ENCODE measurements around the gene MST1R. TPM values are rescaled to one million over a fixed set of nuclear protein-coding genes. Genes with fewer than 3 reads are reported as not detected.
A peak's percentile ranks its signal among the peaks of the same experiment; 100 is the strongest.
"Not testable (repeated sequence)": the region's sequence is repeated elsewhere in the genome, so short reads cannot be mapped to it uniquely, and the experiment has no call there.

MST1R gene
- total RNA-seq, result 8.9 TPM
- 25.3 TPM for polyA plus RNA-seq
- long read RNA-seq, donor 1, result 0 reads
- long read RNA-seq, donor 2, partial matches to known transcripts, result 0 of 1 reads
- long read RNA-seq, donor 2, other reads (novel, unspliced or antisense), result 0 of 1 reads
- long read RNA-seq, donor 3, partial matches to known transcripts, result 5 of 5 reads
- long read RNA-seq, donor 3, other reads (novel, unspliced or antisense), result 0 of 5 reads
- long read RNA-seq, donor 4, partial matches to known transcripts, result 0 of 1 reads
- long read RNA-seq, donor 4, other reads (novel, unspliced or antisense), result 0 of 1 reads
- long read RNA-seq, donor 5, result 0 reads
- long read RNA-seq, donor 6, partial matches to known transcripts, result 11 of 11 reads
- long read RNA-seq, donor 6, other reads (novel, unspliced or antisense), result 0 of 11 reads
- long read RNA-seq, donor 7, partial matches to known transcripts, result 0 of 1 reads
- long read RNA-seq, donor 7, other reads (novel, unspliced or antisense), result 0 of 1 reads
- long read RNA-seq, donor 8, result 0 reads
- long read RNA-seq, donor 9, result 0 reads
- long read RNA-seq, donor 10, result 0 reads

DNA sequence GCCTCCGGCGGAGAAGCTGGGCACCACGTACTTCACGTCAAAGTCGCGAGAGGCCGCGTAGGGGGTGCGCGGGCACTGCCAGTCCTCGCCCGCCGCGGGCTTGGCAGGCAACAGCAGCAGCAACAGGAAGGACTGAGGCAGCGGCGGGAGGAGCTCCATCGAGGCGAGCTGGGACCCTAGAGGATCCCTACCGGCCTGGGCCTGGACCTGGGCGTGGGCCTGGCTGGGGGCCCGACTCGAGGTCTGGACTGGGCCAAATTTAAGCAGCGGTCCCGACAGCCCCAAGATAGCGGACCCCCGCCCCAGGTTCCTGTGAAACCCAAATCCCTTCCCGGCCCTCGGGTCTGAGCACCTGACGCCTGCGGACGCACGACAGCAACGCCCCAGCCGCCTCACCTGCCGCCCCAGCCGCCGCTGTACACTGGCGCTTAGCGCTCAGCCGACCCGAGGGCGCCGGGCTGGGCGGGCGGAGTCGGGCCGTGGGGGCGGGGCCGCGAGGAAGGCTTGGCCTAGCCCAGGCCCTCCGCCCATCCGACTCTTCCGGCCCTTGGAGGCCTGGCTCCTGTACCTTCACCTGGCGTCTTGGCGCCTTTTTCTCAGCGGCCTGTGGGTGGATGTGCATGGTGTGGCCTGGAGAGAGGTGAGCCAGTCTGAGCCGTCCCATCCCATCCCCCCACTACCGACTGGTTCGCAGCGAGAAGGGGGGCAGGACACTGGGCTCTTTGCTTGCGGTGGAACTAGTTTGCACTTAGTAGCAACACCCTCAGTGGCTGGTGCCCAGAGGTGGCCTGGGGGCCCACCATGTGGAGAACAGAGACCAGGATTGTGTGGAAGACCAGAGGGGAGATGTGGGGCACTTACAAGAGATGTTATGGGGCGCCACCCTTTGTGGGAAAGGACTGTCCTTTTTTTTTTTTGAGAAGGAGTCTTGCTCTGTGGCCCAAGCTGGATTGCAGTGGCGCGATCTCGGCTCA lies at the start of gene MST1R:
Gene MST1R, minus strand, starts transcription at position 423 of the 974 bp plus-strand sequence. Its CDS starts 264 bp downstream, at position 159.
- H3K4me3 ChIP-seq (ENCODE audit: low read length in 2 of 2), result peak within 1 kb of the TSS; percentile 30 to 38
- WGBS, result 40% methylated on average over 65 of the region's 65 CpGs
- H3K9me3 ChIP-seq (ENCODE audit: control insufficient read depth in 2 of 2, insufficient read depth in 1 of 2, low read length in 1 of 2), result no peaks in the 10 kb centered on the region
- peak in 8 of 9 donors; percentile 45 to 88 (median 71) for DNase-seq (ENCODE audit: low read depth in 6 of 9, low spot score in 9 of 9)
- H3K36me3 ChIP-seq (ENCODE audit: control insufficient read depth in 2 of 2, insufficient read depth in 2 of 2, low read length in 1 of 2), result peaks cover 0 to 4% of the 10 kb centered on the region in 2 donors
- peaks cover 20 to 58% of the 10 kb centered on the region in 2 donors for H3K4me1 ChIP-seq (ENCODE audit: control insufficient read depth in 2 of 2, insufficient read depth in 2 of 2, low read length in 2 of 2)
- H3K27me3 ChIP-seq (ENCODE audit: control insufficient read depth in 2 of 2, insufficient read depth in 1 of 2, low read length in 1 of 2), result no peaks in the 10 kb centered on the region
- H3K27ac ChIP-seq (ENCODE audit: low read depth in 1 of 2, low read length in 1 of 2), result peak within 1 kb of the TSS; percentile 67 to 76

DNA sequence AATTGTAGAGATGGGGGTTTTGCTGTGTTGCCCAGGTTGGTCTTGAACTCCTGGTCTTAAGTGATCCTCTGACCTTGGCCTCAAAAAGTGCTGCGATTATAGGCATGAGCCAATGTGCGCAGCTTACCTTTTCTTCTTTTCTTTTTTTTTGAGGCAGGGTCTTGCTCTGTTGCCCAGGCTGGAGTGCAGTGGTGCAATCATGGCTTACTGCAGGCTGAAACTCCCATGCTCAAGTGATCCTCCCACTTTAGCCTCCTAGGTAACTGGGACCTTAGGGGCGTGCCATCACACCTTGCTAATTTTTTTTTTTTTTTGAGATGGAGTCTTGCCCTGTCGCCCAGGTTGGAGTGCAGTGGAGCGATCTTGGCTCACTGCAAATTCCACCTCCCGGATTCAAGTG lies 49.3 kb upstream of the MST1R start:
- 98% methylated on average over 6 of the region's 6 CpGs for WGBS
- H3K27me3 ChIP-seq (ENCODE audit: control insufficient read depth in 2 of 2, insufficient read depth in 1 of 2, low read length in 1 of 2), result no peaks in the 10 kb centered on the region
- no peaks in the 10 kb centered on the region for H3K36me3 ChIP-seq (ENCODE audit: control insufficient read depth in 2 of 2, insufficient read depth in 2 of 2, low read length in 1 of 2)
- H3K9me3 ChIP-seq (ENCODE audit: control insufficient read depth in 2 of 2, insufficient read depth in 1 of 2, low read length in 1 of 2), result no peaks in the 10 kb centered on the region
- no peaks in the 10 kb centered on the region for H3K4me1 ChIP-seq (ENCODE audit: control insufficient read depth in 2 of 2, insufficient read depth in 2 of 2, low read length in 2 of 2)
- DNase-seq (ENCODE audit: low read depth in 6 of 9, low spot score in 9 of 9), result no peak
- H3K27ac ChIP-seq (ENCODE audit: low read depth in 1 of 2, low read length in 1 of 2), result no peak overlapping the region
- no peak overlapping the region for H3K4me3 ChIP-seq (ENCODE audit: low read length in 2 of 2)

GRCh38 chr3:49942651-49943050 lies 39.0 kb upstream of the MST1R start:
- Histone ChIP-seq H3K27ac (ENCODE audit: low read depth in 1 of 2, low read length in 1 of 2) (no peak overlapping the region), H3K27me3 (ENCODE audit: control insufficient read depth in 2 of 2, insufficient read depth in 1 of 2, low read length in 1 of 2) (no peaks in the 10 kb centered on the region), H3K36me3 (ENCODE audit: control insufficient read depth in 2 of 2, insufficient read depth in 2 of 2, low read length in 1 of 2) (peaks cover 2 to 3% of the 10 kb centered on the region in 2 donors), H3K4me3 (ENCODE audit: low read length in 2 of 2) (no peak overlapping the region), H3K9me3 (ENCODE audit: control insufficient read depth in 2 of 2, insufficient read depth in 1 of 2, low read length in 1 of 2) (peaks cover 0 to 4% of the 10 kb centered on the region in 2 donors), H3K4me1 (ENCODE audit: control insufficient read depth in 2 of 2, insufficient read depth in 2 of 2, low read length in 2 of 2) (peaks cover 5 to 15% of the 10 kb centered on the region in 2 donors)
- 94% methylated on average over 2 of the region's 2 CpGs for WGBS
- DNase-seq (ENCODE audit: low read depth in 6 of 9, low spot score in 9 of 9), result no peak

- Histone ChIP-seq H3K9me3 (ENCODE audit: control insufficient read depth in 2 of 2, insufficient read depth in 1 of 2, low read length in 1 of 2) (peaks cover 0 to 4% of the 10 kb centered on the region in 2 donors), H3K27me3 (ENCODE audit: control insufficient read depth in 2 of 2, insufficient read depth in 1 of 2, low read length in 1 of 2) (no peaks in the 10 kb centered on the region), H3K4me3 (ENCODE audit: low read length in 2 of 2) (peak overlapping the region; percentile 62 to 98), H3K4me1 (ENCODE audit: control insufficient read depth in 2 of 2, insufficient read depth in 2 of 2, low read length in 2 of 2) (peaks cover 5 to 15% of the 10 kb centered on the region in 2 donors), H3K27ac (ENCODE audit: low read depth in 1 of 2, low read length in 1 of 2) (peak overlapping the region; percentile 87 to 97), H3K36me3 (ENCODE audit: control insufficient read depth in 2 of 2, insufficient read depth in 2 of 2, low read length in 1 of 2) (peaks cover under 1 to 2% of the 10 kb centered on the region in 2 donors)
- DNase-seq (ENCODE audit: low read depth in 6 of 9, low spot score in 9 of 9), result no peak
- 13% methylated on average over 23 of the region's 23 CpGs for WGBS
Observed at GRCh38 chr3:49940667-49941249, 37.1 kb upstream of the MST1R start.

DNA sequence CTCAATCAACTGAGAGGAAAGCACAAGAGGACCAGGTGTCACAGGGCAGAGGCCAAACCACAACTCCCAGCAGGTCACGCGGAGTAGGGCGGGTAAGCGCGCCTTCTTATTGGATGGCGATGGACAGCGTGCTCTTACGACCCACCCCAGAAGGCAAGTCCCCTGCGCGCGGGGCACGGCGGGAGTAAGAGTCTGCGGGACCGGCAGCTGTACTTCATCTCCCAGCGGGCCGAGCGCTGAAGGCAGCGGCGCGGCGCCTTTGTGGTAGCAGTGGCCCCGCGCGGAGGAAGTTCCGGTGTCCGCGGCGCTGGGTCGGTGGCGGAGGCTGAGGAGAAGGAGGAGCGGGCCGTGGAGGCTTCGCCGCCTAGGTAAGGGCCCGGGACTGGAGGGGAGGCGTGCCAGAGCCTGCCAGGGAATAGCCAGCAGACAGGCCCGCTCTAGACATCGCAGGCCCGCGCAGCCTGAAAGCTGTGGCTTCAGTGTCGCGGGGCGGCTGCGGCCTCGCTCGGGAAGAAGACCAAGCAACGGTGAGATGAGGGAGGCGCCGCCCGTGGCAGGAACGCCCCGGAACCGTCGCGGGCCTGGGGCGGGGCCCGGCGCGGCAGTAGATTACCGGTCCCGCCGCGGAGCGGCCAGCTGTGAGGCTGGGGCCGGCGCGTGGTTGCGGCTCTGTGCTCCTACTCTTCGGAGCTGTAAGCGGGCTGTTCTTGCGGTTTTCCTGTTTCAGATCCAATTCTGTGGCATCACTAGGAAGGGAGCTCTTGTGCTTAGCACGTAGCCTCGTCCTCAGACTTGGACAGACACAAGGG lies 36.4 kb upstream of the MST1R start, which contains the start of gene RBM6:
Gene RBM6, plus strand, starts transcription at position 293 of the 809 bp plus-strand sequence. CDS start 22,492 bp downstream, outside the sequence.
- DNase-seq (ENCODE audit: low read depth in 6 of 9, low spot score in 9 of 9), result peak; percentile 83 to 98 (median 92)
- Histone ChIP-seq H3K4me3 (ENCODE audit: low read length in 2 of 2) (peak within 1 kb of the TSS; percentile 62 to 98), H3K36me3 (ENCODE audit: control insufficient read depth in 2 of 2, insufficient read depth in 2 of 2, low read length in 1 of 2) (peaks cover 0 to under 1% of the 10 kb centered on the region in 2 donors), H3K27me3 (ENCODE audit: control insufficient read depth in 2 of 2, insufficient read depth in 1 of 2, low read length in 1 of 2) (no peaks in the 10 kb centered on the region), H3K9me3 (ENCODE audit: control insufficient read depth in 2 of 2, insufficient read depth in 1 of 2, low read length in 1 of 2) (peaks cover 0 to 4% of the 10 kb centered on the region in 2 donors), H3K4me1 (ENCODE audit: control insufficient read depth in 2 of 2, insufficient read depth in 2 of 2, low read length in 2 of 2) (peaks cover 5 to 15% of the 10 kb centered on the region in 2 donors), H3K27ac (ENCODE audit: low read depth in 1 of 2, low read length in 1 of 2) (peak within 1 kb of the TSS; percentile 87 to 97)
- under 1% methylated on average over 74 of the region's 74 CpGs for WGBS

GRCh38 chr3:49937090-49937489 lies 33.4 kb upstream of the MST1R start:
- Histone ChIP-seq H3K27me3 (ENCODE audit: control insufficient read depth in 2 of 2, insufficient read depth in 1 of 2, low read length in 1 of 2) (no peaks in the 10 kb centered on the region), H3K4me1 (ENCODE audit: control insufficient read depth in 2 of 2, insufficient read depth in 2 of 2, low read length in 2 of 2) (peaks cover 5 to 15% of the 10 kb centered on the region in 2 donors), H3K4me3 (ENCODE audit: low read length in 2 of 2) (no peak overlapping the region), H3K9me3 (ENCODE audit: control insufficient read depth in 2 of 2, insufficient read depth in 1 of 2, low read length in 1 of 2) (no peaks in the 10 kb centered on the region), H3K36me3 (ENCODE audit: control insufficient read depth in 2 of 2, insufficient read depth in 2 of 2, low read length in 1 of 2) (no peaks in the 10 kb centered on the region), H3K27ac (ENCODE audit: low read depth in 1 of 2, low read length in 1 of 2) (no peak overlapping the region)
- 63% methylated on average over 3 of the region's 3 CpGs for WGBS
- DNase-seq (ENCODE audit: low read depth in 6 of 9, low spot score in 9 of 9), result no peak

DNA sequence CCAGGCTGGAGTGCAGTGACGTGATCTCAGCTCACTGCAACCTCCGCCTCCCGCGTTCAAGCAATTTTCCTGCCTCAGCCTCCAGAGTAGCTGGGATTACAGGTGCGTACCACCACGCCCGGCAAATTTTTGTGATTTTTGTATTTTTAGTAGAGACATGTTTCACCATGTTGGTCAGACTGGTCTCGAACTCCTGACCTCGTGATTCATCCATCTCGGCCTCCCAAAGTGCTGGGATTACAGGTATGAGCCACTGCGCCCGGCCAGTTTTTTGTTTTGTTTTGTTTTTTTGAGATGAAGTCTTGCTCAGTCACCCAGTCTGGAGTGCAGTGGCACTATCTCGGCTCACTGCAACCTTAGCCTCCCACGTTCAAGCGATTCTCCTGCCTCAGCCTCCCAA lies 28.6 kb upstream of the MST1R start:
- peaks cover 8 to 20% of the 10 kb centered on the region in 2 donors for H3K4me1 ChIP-seq (ENCODE audit: control insufficient read depth in 2 of 2, insufficient read depth in 2 of 2, low read length in 2 of 2)
- not testable (repeated sequence) for H3K27ac ChIP-seq (ENCODE audit: low read depth in 1 of 2, low read length in 1 of 2); DNase-seq (ENCODE audit: low read depth in 6 of 9, low spot score in 9 of 9); H3K4me3 ChIP-seq (ENCODE audit: low read length in 2 of 2); H3K27me3 ChIP-seq (ENCODE audit: control insufficient read depth in 2 of 2, insufficient read depth in 1 of 2, low read length in 1 of 2); H3K9me3 ChIP-seq (ENCODE audit: control insufficient read depth in 2 of 2, insufficient read depth in 1 of 2, low read length in 1 of 2); H3K36me3 ChIP-seq (ENCODE audit: control insufficient read depth in 2 of 2, insufficient read depth in 2 of 2, low read length in 1 of 2)
- 95% methylated on average over 15 of the region's 15 CpGs for WGBS

DNA sequence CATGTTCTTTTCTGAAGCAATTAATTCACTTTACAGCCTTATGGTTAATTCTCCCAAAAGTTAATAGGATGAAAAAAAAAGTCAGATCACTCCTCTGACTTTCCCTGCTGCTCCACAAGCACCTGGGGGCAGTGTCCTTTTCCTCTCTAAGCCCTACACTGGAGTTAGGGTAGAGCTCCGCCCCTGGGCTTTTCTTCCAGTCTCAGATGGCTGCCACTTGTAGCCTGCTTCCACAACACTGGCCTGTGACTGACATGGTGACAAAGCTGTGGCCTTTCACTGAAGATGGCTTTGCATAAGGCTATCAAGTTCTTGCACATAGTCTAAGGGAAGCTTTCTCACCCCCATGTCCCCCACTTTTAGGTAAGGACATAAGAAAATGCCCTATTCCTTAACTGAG lies 27.2 kb upstream of the MST1R start:
- peak in 1 of 9 donors; percentile 39 for DNase-seq (ENCODE audit: low read depth in 6 of 9, low spot score in 9 of 9)
- H3K27ac ChIP-seq (ENCODE audit: low read depth in 1 of 2, low read length in 1 of 2), result no peak overlapping the region
- H3K4me1 ChIP-seq (ENCODE audit: control insufficient read depth in 2 of 2, insufficient read depth in 2 of 2, low read length in 2 of 2), result peaks cover 8 to 20% of the 10 kb centered on the region in 2 donors
- no peaks in the 10 kb centered on the region for H3K27me3 ChIP-seq (ENCODE audit: control insufficient read depth in 2 of 2, insufficient read depth in 1 of 2, low read length in 1 of 2)
- H3K36me3 ChIP-seq (ENCODE audit: control insufficient read depth in 2 of 2, insufficient read depth in 2 of 2, low read length in 1 of 2), result no peaks in the 10 kb centered on the region
- WGBS, result 92% methylated on average over 1 of the region's 1 CpG
- H3K4me3 ChIP-seq (ENCODE audit: low read length in 2 of 2), result no peak overlapping the region
- no peaks in the 10 kb centered on the region for H3K9me3 ChIP-seq (ENCODE audit: control insufficient read depth in 2 of 2, insufficient read depth in 1 of 2, low read length in 1 of 2)

Data from thymus (tissue), 14 donors.